GM21723 (cell line): ENCODE measurements around the gene COL28A1.
"Not testable (repeated sequence)": the region's sequence is repeated elsewhere in the genome, so short reads cannot be mapped to it uniquely, and the experiment has no call there.

Experiments
- ATAC-seq: cut with Tn5 transposase; IDR thresholded peaks from one replicate; pipeline ENCODE4 v1.9.1; 2021; ENCODE audit warnings: mild to moderate bottlenecking, moderate library complexity; ENCODE audit not compliant: unreplicated experiment

Gene COL28A1

DNA sequence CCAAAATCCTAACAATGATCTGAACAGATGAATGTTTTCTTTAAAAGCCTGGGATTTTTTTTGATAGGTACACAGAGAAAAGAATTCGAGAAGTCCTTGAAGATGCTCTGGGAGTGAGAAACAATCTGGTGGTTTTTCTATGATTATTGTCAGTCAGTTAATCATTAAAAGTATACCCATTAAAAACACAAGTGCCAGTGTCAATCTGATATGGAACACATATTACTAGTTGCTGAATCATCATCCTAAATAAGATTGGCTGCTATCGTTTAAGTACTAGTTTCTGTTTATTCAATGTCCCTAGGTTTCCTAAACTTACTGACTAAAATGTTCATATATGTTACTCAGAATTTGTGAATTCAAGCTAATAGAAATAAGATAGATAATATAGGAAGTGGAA is 16.1 kb downstream of the COL28A1 start:
- no peak for ATAC-seq

DNA sequence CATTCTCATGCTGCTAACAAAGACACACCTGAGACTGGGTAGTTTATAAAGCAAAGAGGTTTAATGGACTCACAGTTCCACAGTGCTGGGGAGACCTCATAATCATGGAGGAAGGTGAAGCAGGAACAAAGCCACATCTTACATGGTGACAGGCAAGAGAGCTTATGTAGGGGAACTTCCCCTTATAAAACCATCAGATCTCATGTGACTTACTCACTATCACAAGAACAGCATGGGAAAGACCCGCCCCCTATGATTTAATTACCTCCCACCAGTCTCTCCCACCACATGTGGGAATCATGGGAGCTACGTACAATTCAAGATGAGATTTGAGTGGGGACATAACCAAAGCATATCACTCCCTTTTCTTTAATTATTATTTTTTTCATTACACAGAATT is 16.6 kb downstream of the COL28A1 start:
- ATAC-seq, result no peak

DNA sequence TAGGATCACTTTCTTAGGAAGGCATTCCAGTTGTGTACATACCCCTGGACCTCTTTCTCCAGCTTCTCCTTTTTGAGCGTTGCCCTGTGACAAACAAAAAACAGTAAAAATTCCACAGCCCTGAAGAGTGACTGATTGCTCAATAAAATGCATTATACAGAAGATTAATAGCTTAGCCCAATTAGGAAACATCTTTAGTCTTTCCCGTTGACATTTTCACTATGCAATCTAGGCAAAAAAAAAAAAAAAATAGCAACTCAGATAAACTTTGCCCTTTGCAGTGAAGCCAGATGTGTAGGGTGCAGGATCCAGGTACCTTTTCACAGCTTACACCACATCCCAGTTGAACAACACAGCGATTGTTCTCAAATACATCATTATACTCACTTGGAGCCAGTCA is 17.9 kb downstream of the COL28A1 start:
- ATAC-seq, result no peak

DNA sequence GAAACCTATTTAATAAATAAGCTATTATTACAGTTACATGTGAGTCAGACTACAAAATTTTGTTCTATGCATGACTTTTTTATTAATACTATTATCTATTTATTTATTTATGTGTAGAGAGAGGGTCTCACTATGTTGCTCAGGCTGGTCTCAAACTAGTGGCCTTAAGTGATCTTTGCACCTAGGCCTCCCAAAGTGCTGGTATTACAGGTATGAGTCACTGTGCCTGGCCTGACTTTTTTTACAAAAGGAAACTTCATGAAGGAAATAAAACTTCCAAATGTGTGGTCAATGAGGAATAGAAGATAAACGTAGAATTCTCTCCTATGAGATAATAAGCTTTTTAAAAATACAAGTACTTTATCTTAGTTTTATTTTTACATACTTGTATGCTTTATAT is 19.0 kb downstream of the COL28A1 start:
- ATAC-seq, result no peak

GRCh38 chr7:7516156-7516555 is 19.5 kb downstream of the COL28A1 start:
- no peak for ATAC-seq

DNA sequence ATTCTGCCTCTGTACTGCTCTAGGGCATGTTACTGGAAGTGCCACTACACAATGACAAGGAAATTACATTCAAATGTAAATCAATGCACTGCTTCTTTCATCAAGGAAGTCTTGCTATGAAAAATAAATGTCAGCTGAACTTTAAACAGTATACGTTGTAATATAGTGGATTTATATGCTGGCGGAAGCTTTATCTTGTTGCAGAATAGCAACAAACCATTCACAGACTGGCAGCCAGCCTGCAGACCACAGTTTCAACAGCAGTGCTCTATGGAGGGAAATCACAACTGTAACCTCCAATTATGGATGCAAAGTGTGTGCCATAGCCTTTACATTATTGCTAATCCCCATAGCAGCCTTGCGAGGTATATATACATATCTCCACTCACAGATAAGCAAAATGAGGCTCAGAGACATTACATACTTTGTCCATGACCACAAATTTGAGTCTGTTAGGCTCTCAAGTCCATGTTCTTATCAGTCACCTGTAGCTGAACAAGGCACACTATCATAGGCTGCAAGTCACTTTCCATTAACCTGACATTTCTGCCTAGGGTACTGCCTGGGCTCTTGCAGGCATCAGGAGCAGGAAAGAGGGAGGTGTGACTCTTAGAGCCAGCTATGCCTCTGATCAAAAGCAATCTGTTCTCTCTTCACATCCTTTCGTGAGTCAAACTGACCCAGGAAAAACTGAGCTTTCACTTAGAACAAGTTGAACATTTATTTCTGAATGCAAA is 22.6 kb downstream of the COL28A1 start:
- no peak for ATAC-seq

DNA sequence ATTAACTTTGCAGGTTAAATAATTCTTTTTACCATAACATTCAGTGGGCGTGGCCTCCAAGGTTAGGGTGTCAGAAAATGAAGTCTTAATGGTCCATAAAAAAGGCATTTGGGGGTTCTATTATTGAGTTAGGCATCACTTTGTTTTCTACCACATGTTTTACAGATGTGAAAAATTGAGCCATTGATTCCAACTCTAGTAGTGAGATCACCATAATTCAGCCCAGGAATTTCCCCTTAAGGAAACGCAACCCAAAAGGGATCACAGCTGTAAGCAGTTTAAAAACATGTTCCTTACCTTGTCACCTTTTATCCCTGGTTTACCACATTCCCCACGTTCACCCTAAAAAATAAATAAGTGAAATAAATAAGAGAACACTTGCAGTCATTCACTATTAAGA is 24.9 kb downstream of the COL28A1 start:
- ATAC-seq, result no peak

- ATAC-seq, result no peak
Measured at GRCh38 chr7:7505915-7506314, 29.8 kb downstream of the COL28A1 start.

DNA sequence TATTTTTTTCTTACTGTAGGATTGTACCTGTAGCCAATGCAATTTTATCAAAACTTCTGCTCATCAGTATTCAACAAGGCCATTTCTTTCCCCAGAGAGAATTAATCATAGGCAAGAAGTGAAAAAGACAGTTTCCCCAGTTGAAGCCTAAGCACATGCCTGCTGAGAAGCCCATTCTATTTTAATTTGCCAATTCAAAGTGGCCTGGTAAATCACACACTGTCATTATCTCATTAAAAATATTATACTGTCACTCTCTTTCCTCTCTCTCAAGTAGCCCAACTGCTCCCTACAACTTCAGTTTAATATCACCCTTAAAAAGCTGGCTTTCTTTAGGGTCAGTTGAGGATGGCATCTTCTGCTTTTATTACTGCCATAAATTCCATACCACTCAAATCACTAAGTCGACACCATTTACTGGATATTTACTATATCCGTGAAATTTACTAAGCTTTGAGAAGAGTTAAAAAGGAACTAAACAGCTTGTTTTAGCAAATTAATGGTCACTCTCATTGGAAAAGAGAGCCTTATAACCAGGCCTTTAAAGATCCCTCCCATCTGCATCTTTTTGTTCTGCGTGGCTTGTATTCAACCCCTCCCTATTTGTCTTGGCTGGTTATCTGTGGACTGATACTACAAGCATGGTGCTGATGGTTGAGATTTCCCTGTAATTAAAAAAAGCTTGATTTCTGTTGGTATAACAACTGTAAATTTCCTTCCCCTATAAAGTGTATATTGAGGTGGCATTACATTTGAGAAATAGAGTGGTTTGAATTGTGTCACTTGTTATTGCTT is 30.6 kb downstream of the COL28A1 start:
- no peak for ATAC-seq

GRCh38 chr7:7499892-7500291 is 35.8 kb downstream of the COL28A1 start:
- ATAC-seq, result no peak

DNA sequence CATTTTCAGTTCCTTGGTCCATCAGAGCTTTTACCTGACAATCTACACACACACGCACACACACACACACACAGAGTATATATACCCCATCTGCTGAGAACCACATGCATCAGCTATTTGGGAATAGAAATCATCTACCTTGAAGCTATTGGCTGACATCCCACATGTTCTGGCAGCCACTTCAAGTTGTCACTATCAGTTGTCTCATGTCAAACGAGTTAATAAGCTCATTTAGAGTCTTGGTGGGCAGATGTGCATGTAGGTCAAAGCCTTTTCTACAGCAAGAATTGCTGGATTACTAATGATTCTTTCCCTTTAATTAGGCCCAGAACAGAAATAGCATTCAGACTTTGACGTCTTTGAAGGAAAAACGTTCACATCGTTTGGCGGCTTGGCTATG is 36.8 kb downstream of the COL28A1 start:
- no peak for ATAC-seq

GRCh38 chr7:7496311-7496710 is 39.4 kb downstream of the COL28A1 start:
- no peak for ATAC-seq

DNA sequence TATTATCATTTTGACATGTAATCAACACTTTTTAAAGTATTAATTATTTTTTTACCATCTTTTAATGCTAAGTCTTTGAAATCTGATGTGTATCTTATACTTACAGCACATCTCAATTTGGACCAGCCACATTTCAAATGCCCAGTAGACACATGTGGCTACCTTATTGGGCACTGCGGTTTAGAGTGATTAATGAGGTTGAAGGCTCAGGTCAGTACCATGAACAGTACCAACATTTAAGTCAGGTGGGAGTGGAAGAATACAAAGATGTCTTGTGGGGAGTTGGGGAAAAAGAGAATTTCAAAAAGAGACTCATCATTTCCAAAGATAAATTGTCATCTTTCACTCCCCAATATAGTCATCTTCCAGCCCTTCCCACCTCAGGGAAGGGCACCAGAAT is 40.5 kb downstream of the COL28A1 start:
- no peak for ATAC-seq

DNA sequence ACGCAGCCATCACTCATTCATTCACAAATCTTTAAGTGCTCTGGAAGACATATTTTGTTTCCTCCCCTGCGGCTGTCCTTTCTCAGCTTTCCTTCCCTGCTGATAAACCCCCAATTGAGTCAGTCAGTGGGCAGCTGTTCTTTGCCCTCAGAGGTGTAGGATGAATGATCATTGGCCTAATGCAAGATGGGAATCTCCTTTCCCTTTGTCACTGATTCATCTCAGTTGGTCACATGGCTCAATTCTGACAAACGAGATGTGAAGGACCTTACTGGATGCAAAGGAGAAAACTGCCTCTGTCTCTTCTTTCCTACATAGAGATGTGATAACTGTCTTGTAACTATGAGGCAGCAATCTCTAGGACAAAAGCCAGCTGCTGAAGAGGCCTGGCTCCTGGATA is 44.6 kb downstream of the COL28A1 start:
- ATAC-seq, result no peak

DNA sequence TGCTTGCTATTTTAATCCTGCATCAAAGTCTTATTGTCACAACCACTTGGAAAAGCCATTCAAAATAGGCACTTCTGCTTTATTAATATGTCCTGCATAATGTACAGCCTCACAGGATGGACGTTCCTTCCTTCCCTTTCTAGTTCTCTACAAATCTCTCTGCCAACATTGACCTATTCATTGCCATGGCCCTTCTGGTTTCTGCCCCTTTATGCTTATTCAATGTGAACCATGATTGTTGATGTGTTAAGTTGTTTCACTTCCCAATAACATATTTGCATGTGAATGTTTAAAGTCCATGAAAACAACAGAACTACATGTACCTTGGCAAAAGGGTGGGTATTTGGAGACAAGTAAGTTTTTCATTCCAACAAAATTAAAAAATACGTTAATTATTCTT is 45.7 kb downstream of the COL28A1 start:
- no peak for ATAC-seq

DNA sequence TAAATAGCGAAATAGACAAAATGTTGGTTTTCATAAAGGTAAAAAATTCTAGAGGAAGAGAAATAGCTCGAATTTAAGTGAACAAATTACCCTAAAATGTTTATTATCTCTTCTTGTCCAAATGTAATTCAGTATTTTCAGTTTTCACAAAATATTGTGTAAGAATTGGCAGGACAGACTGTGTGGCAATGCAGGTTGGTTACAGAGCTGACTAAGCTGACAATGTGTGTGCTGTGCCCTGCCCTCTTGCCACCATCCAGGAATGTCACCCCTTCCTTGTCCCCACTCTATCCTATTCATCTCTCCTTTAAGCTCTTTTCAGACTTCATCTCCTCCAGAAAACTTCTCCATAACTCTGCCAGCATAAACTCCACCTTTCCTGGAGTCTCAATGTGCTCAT is 46.1 kb downstream of the COL28A1 start:
- no peak for ATAC-seq

GRCh38 chr7:7486362-7486761 is 49.3 kb downstream of the COL28A1 start:
- ATAC-seq, result no peak

GRCh38 chr7:7484072-7484471 is 51.6 kb downstream of the COL28A1 start:
- no peak for ATAC-seq

DNA sequence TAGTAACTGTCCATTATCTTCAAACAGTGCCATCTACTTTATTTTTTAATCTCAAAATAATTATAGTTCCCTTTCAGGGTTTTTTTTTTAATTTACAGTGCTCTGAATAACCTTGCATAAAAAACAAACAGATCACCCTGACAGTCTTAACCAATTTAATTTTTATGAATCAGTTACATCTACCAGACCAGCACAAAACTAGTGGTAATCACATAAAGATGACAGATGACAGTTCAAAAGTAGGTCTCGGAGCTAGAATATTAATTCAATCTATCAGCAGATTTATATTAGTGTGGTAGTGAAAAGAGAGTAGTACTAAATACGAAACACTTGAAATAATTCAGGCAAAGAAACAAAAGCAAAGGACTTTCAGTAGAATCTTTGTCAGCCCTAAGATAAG is 53.9 kb downstream of the COL28A1 start:
- ATAC-seq, result no peak

DNA sequence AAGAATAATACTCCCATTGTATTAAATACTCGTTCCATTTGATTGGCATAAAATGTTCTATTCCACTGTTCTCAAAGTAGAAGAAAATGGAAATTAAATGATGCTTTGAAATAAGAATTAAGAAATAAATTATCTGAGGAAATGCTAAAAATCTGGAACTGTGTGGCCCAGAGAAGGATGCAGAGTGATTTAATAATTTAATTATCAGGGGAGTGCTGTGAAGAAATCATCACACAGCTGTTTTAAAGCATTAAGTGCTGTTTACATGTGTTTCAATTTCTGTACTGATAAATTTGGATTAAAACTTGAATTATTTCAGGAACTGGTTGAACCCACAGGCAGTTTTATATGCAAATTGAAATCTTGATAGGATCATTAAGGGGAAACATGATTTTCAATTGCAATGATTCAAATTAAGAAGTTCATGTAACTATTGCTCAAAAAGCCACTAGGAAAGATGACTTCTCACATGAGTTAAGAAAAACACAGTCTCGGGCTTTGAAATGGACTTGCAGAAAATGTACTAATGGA is 56.3 kb downstream of the COL28A1 start:
- no peak for ATAC-seq

- no peak for ATAC-seq
Measured at GRCh38 chr7:7478569-7478968, 57.1 kb downstream of the COL28A1 start.

- ATAC-seq, result not testable (repeated sequence)
Measured at GRCh38 chr7:7477641-7478040, 58.0 kb downstream of the COL28A1 start.
